Mesendoderm (in vitro differentiated cells): Measurements from ENCODE around the gene STIP1.

ENCODE experiments used
- DNase-seq: peaks from one replicate; pipeline ENCODE4 v3.0.0; 2013
- H2AK5ac ChIP-seq: 2 replicates; pipeline ENCODE4 v1.6.1; 2013; ENCODE audit warnings: low read length, inconsistent platforms
- H2BK120ac ChIP-seq: 2 replicates; pipeline ENCODE4 v1.6.1; 2013; ENCODE audit warnings: low read depth, mild to moderate bottlenecking, low read length, moderate library complexity, mixed read lengths
- H2BK15ac ChIP-seq: replicated peaks from 2 replicates; pipeline ENCODE4 v1.6.1; 2013; ENCODE audit warnings: low read depth, mild to moderate bottlenecking, moderate library complexity
- H2BK5ac ChIP-seq: 2 replicates; pipeline ENCODE4 v1.6.1; 2013; ENCODE audit warnings: low read length, inconsistent platforms
- H3K18ac ChIP-seq: 2 replicates; pipeline ENCODE4 v1.6.1; 2013; ENCODE audit warnings: mild to moderate bottlenecking, low read length, mixed read lengths
- H3K23ac ChIP-seq: one replicate; pipeline ENCODE4 v1.6.1; 2013; ENCODE audit warnings: low read length
- H3K27ac ChIP-seq: 2 replicates; pipeline ENCODE4 v1.5.1; 2013; ENCODE audit warnings: low read depth, mild to moderate bottlenecking, inconsistent platforms, low read length, moderate library complexity
- H3K27me3 ChIP-seq: 2 replicates; pipeline ENCODE4 v1.6.1; 2013; ENCODE audit warnings: low read length, control low read depth, mild to moderate bottlenecking, inconsistent platforms; ENCODE audit not compliant: insufficient read depth, poor library complexity
- H3K36me3 ChIP-seq: 2 replicates; pipeline ENCODE4 v1.6.1; 2013; ENCODE audit warnings: low read length, inconsistent platforms; ENCODE audit not compliant: control insufficient read depth, insufficient read depth
- H3K4ac ChIP-seq: one replicate; pipeline ENCODE4 v1.6.1; 2013; ENCODE audit warnings: low read depth, mild to moderate bottlenecking, low read length, moderate library complexity
- H3K4me1 ChIP-seq: 2 replicates; pipeline ENCODE4 v1.6.1; 2013; ENCODE audit warnings: low read depth, low read length, inconsistent platforms; ENCODE audit not compliant: control insufficient read depth
- H3K4me2 ChIP-seq: 2 replicates; pipeline ENCODE4 v1.6.1; 2013; ENCODE audit warnings: low read length
- H3K4me3 ChIP-seq: 2 replicates; pipeline ENCODE4 v1.5.1; 2013; ENCODE audit warnings: mild to moderate bottlenecking, low read length
- H3K56ac ChIP-seq: one replicate; pipeline ENCODE4 v1.6.1; 2013; ENCODE audit warnings: low read length
- H3K79me1 ChIP-seq: 2 replicates; pipeline ENCODE4 v1.6.1; 2013; ENCODE audit warnings: low read length, inconsistent platforms
- H3K79me2 ChIP-seq: 2 replicates; pipeline ENCODE4 v1.6.1; 2013; ENCODE audit warnings: mild to moderate bottlenecking, low read length; ENCODE audit not compliant: control insufficient read depth, insufficient read depth
- H3K9ac ChIP-seq: 2 replicates; pipeline ENCODE4 v1.6.1; 2013; ENCODE audit warnings: low read length, inconsistent platforms
- H4K5ac ChIP-seq: one replicate; pipeline ENCODE4 v1.6.1; 2013; ENCODE audit warnings: low read length
- H4K8ac ChIP-seq: one replicate; pipeline ENCODE4 v1.6.1; 2013; ENCODE audit warnings: low read depth, mild to moderate bottlenecking, control low read depth, low read length, moderate library complexity
- WGBS: extraction: QIAGEN DNeasy Blood & Tissue Kit; methylation state at CpG from one replicate; pipeline ENCODE4 v1.1.7; 2013; ENCODE audit warnings: low lambda C conversion rate, missing lambda C conversion rate; ENCODE audit not compliant: insufficient coverage; ENCODE audit errors: extremely low coverage; 5-methylcytosine and 5-hydroxymethylcytosine counted together

STIP1 gene

DNA sequence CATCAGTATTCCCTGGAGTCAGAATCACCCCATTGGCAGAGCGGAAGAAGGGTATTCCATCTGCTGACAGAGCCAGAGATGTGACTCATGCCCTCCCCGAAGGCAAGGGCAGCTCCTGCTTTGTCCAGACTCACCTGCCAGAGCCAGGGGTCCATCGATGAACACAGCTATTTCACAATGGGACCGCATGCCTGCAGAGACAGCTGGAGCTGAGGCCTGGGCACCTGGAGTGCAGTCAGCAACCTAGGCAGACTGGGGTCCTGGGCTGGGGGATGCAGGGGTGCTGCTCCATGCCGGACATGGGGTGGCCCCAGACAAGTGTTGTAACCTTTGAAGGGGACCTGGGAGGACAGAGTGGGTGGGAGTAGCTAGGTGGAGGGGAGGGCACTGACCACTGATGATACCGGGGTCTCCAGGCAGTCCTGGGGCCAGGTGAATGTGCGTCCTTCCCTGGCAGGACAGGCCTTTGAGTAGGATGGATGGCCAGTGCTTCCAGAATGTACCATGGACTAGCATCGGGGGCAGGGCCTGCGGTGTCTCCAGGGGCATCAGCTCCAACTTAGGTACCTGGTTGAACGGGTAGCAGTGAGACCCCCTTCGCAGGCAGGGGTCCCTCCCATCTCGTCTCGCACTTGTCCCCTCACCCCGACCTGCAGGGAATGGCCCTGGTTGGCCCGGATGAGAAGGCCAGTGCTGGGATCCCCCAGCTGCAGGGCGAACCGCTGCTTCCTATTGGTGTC is 38.4 kb downstream of the STIP1 start:
- Histone ChIP-seq H3K79me1 (peaks cover 4% of the 10 kb centered on the region), H4K8ac (no peak overlapping the region), H3K79me2 (no peaks in the 10 kb centered on the region), H3K4me1 (peaks cover 2% of the 10 kb centered on the region), H2BK5ac (no peak overlapping the region), H3K4me2 (no peak overlapping the region), H3K4me3 (no peak overlapping the region), H3K9ac (no peak overlapping the region), H2BK15ac (no peak overlapping the region), H2BK120ac (no peak overlapping the region), H3K27me3 (no peaks in the 10 kb centered on the region), H3K18ac (no peak overlapping the region), H3K23ac (no peak overlapping the region), H4K5ac (no peak overlapping the region), H3K4ac (no peak overlapping the region), H3K27ac (no peak overlapping the region), H2AK5ac (no peak overlapping the region), H3K36me3 (no peaks in the 10 kb centered on the region), H3K56ac (no peak overlapping the region)
- DNase-seq = no peak
- WGBS = no CpG with 5 or more reads among the region's 17 CpGs

DNA sequence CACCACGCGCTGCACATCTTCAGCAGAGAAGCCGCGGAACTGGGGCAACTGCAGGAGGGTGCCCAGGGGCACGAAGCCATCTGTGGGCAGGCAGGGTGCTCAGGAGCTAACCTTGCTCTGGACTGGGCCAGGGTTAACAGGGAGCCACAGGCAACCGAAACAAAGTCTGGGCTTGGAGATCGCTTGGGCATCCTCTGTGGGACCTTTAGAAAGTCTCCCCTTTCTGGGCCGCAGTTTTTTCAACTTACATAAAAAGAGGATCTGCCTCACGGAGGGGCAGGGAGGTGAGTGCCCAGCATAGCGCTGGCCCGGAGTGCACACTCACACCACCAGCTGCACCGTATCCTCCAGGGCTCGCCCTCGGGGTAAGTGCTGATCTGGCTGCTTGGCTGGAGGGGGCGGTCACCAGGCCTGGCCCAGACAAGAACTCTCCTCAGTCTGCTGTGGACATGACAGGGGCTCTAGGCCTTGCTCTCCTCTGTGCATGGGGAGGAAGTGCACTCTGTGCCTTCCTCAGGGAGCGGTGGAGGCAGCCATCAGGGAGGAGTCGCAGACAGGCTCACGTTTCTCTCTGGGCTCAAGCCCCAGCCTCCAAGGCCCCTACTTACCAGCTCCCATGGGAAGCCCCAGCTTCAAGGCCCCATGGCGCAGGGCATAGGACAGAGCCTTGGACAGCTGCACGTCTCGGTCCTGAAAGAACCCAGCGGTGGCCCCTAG is 39.1 kb downstream of the STIP1 start:
- H3K9ac ChIP-seq = peak overlapping the region; percentile 93
- H4K5ac ChIP-seq = no peak overlapping the region
- H3K27me3 ChIP-seq = no peaks in the 10 kb centered on the region
- H3K56ac ChIP-seq = peak overlapping the region; percentile 52
- H3K36me3 ChIP-seq = no peaks in the 10 kb centered on the region
- H3K4me3 ChIP-seq = no peak overlapping the region
- H3K18ac ChIP-seq = no peak overlapping the region
- H2BK15ac ChIP-seq = no peak overlapping the region
- H3K27ac ChIP-seq = peak overlapping the region; percentile 17
- peak overlapping the region; percentile 83 for H3K4me2 ChIP-seq
- H3K23ac ChIP-seq = no peak overlapping the region
- H4K8ac ChIP-seq = no peak overlapping the region
- H3K79me1 ChIP-seq = peaks cover 4% of the 10 kb centered on the region
- H2AK5ac ChIP-seq = no peak overlapping the region
- peaks cover 2% of the 10 kb centered on the region for H3K4me1 ChIP-seq
- no peak for DNase-seq
- H2BK120ac ChIP-seq = no peak overlapping the region
- WGBS = no CpG with 5 or more reads among the region's 22 CpGs
- H3K4ac ChIP-seq = no peak overlapping the region
- no peaks in the 10 kb centered on the region for H3K79me2 ChIP-seq
- H2BK5ac ChIP-seq = no peak overlapping the region

DNA sequence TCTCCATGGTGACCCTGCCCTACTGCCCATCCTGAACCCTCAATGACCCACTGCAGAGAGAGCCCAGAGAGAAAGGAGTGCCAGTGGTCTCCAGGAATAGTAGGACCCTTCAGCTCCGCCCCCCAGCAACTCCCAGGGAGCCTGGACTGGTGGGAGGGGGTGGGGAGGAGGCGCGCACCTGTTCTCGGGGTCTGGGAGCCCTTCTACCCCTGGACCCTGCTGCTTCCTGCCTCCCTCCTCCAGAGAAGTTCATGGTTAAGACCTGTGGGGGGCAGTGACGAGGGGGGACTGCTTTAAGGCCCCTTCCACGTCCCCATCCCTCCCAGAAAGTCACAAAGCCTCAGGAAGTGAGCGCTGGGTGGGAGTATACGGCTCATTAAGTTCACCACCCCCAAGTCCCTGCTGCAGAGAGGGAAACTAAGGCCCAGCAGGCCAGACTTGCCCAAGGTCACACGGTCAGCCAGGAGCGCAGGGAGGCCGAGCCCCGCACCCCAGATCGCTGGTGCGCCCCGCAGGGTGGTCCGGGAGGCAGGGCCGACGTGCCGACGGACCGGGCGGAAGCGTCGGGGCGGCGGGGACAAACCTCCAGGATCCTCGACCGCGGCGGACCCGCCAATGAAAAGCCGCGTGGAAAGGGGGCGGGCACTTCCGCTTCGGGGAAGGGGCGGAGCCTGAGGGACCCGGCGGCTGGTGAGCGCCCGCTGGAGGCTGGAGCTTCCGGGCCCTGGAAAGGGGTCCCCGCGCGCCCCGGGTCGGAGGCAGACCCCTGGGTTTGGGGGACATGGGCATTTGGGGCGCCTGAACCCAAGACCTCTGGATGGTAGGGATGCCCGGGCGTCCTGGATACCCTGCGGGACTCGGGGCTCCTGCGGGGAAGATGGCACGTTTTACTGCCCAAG is 39.9 kb downstream of the STIP1 start, which contains the start of the genes NUDT22 and TRPT1:
NUDT22 (plus strand) TSS at position 667 of the 899 bp plus-strand sequence. CDS start 379 bp downstream, outside the sequence.
TRPT1 (minus strand) TSS at position 579 of the 899 bp plus-strand sequence; CDS start at position 253, 326 bp downstream.
- peak within 1 kb of the TSS; percentile 41 for H4K8ac ChIP-seq
- H3K4ac ChIP-seq = peak within 1 kb of the TSS; percentile 25
- peak within 1 kb of the TSS; percentile 83 for H3K4me2 ChIP-seq
- H2AK5ac ChIP-seq = no peak within 1 kb of the TSS
- peak; percentile 85 for DNase-seq
- peaks cover 2% of the 10 kb centered on the region for H3K4me1 ChIP-seq
- no peak within 1 kb of the TSS for H2BK120ac ChIP-seq
- no peaks in the 10 kb centered on the region for H3K27me3 ChIP-seq
- peak within 1 kb of the TSS; percentile 44 for H3K18ac ChIP-seq
- peak within 1 kb of the TSS; percentile 96 for H3K9ac ChIP-seq
- H4K5ac ChIP-seq = no peak within 1 kb of the TSS
- WGBS = no CpG with 5 or more reads among the region's 54 CpGs
- peak within 1 kb of the TSS; percentile 45 for H3K27ac ChIP-seq
- no peaks in the 10 kb centered on the region for H3K36me3 ChIP-seq
- peak within 1 kb of the TSS; percentile 29 for H3K23ac ChIP-seq
- H3K56ac ChIP-seq = peak within 1 kb of the TSS; percentile 97
- H3K79me1 ChIP-seq = peaks cover 4% of the 10 kb centered on the region
- H3K4me3 ChIP-seq = peak within 1 kb of the TSS; percentile 77
- peak within 1 kb of the TSS; percentile 80 for H2BK5ac ChIP-seq
- H3K79me2 ChIP-seq = no peaks in the 10 kb centered on the region
- H2BK15ac ChIP-seq = no peak within 1 kb of the TSS

DNA sequence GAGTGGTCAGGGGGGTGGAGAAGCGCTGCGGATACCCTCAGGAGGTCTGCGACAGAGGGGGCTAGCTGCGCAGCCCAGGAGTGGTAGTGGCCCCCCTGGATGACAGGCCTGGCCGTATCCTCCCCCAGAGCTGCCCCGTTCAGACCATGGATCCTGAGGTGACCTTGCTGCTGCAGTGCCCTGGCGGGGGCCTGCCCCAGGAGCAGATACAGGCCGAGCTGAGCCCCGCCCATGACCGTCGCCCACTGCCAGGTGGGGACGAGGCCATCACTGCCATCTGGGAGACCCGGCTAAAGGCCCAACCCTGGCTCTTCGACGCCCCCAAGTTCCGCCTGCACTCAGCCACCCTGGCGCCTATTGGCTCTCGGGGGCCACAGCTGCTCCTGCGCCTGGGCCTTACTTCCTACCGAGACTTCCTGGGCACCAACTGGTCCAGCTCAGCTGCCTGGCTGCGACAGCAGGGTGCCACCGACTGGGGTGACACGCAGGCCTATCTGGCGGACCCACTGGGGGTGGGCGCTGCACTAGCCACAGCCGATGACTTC is 40.6 kb downstream of the STIP1 start:
- no CpG with 5 or more reads among the region's 26 CpGs for WGBS

DNA sequence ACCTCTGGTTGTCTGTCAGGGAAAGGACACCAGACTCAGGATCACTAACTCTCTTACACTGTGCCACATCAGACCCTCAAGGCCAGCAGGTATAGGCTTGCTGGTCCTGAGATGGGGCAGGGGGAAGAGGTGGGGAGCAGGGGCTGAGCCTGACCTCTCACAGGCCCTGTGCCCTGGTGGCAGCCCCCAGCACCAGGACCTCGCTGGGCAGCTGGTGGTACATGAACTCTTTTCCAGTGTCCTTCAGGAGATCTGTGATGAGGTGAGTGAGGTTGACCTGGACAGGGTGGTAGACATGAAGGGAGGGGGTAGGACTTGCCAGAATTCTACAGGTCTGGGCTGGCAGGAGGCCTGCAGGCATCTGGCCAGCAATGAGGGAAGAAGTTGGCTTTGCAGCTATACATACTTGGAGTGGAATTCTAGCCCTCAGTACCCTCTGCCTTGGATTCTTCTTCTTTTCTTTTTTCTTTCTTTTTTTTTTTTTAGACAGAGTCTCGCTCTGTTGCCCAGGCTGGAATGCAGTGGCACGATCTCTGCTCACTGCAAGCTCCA is 41.5 kb downstream of the STIP1 start:
- Histone ChIP-seq H2BK5ac (no peak overlapping the region), H3K36me3 (no peaks in the 10 kb centered on the region), H3K4me3 (no peak overlapping the region), H3K4me2 (no peak overlapping the region), H2BK120ac (no peak overlapping the region), H3K4me1 (peaks cover 4% of the 10 kb centered on the region), H3K9ac (peak overlapping the region; percentile 2), H3K27ac (no peak overlapping the region), H3K79me2 (no peaks in the 10 kb centered on the region), H3K79me1 (peaks cover 4% of the 10 kb centered on the region), H3K56ac (peak overlapping the region; percentile 58), H3K18ac (no peak overlapping the region), H4K5ac (no peak overlapping the region), H3K23ac (no peak overlapping the region), H3K27me3 (no peaks in the 10 kb centered on the region), H3K4ac (no peak overlapping the region), H2BK15ac (no peak overlapping the region), H2AK5ac (no peak overlapping the region), H4K8ac (no peak overlapping the region)
- no CpG with 5 or more reads among the region's 3 CpGs for WGBS
- DNase-seq = no peak

More for the DNA sequence above, 40.6 kb downstream of the STIP1 start:
- no peak overlapping the region for H2BK120ac ChIP-seq
- peak overlapping the region; percentile 96 for H3K9ac ChIP-seq
- no peak overlapping the region for H3K4ac ChIP-seq
- no peak overlapping the region for H2BK15ac ChIP-seq
- no peak for DNase-seq
- peak overlapping the region; percentile 77 for H3K4me3 ChIP-seq
- H3K27ac ChIP-seq = no peak overlapping the region
- H2AK5ac ChIP-seq = no peak overlapping the region
- no peaks in the 10 kb centered on the region for H3K79me2 ChIP-seq
- peak overlapping the region; percentile 55 for H3K4me2 ChIP-seq
- no peaks in the 10 kb centered on the region for H3K36me3 ChIP-seq
- H3K56ac ChIP-seq = peak overlapping the region; percentile 89
- no peak overlapping the region for H4K5ac ChIP-seq
- H3K23ac ChIP-seq = peak overlapping the region; percentile 29
- no peaks in the 10 kb centered on the region for H3K27me3 ChIP-seq
- H2BK5ac ChIP-seq = peak overlapping the region; percentile 6
- no peak overlapping the region for H4K8ac ChIP-seq
- H3K18ac ChIP-seq = peak overlapping the region; percentile 44
- peaks cover 4% of the 10 kb centered on the region for H3K79me1 ChIP-seq
- H3K4me1 ChIP-seq = peaks cover 4% of the 10 kb centered on the region
